Colon (tissue), 2 donors: Measurements from ENCODE around the gene NCAPG2.
"Not testable (repeated sequence)": the region's sequence is repeated elsewhere in the genome, so short reads cannot be mapped to it uniquely, and the experiment has no call there.

Experiments
- FAIRE-seq: peaks from 2 replicates; lab custom pipeline; 2012; peaks lifted over from hg19 to GRCh38; lab: Jason Lieb, UNC
- donor health status: control.
- donor health status: control.

The NCAPG2 gene

GRCh38 chr7:158666966-158667678, 37.5 kb downstream of the NCAPG2 start:
- FAIRE-seq = not testable (repeated sequence)

GRCh38 chr7:158666401-158666800, 38.2 kb downstream of the NCAPG2 start:
- no peak for FAIRE-seq

- no peak for FAIRE-seq
Measured at GRCh38 chr7:158664406-158664805, 40.2 kb downstream of the NCAPG2 start.

- no peak for FAIRE-seq
Measured at GRCh38 chr7:158663428-158663741, 41.2 kb downstream of the NCAPG2 start.

GRCh38 chr7:158662610-158663427, 41.8 kb downstream of the NCAPG2 start:
- FAIRE-seq = no peak

- FAIRE-seq = no peak
Measured at GRCh38 chr7:158658475-158658874, 46.1 kb downstream of the NCAPG2 start.

- no peak for FAIRE-seq
Measured at GRCh38 chr7:158657189-158657746, 47.3 kb downstream of the NCAPG2 start.

- no peak for FAIRE-seq
Measured at GRCh38 chr7:158655931-158656441, 48.6 kb downstream of the NCAPG2 start.

- FAIRE-seq = no peak
Measured at GRCh38 chr7:158655507-158655906, 49.1 kb downstream of the NCAPG2 start.

GRCh38 chr7:158651968-158652565, 52.5 kb downstream of the NCAPG2 start:
- FAIRE-seq = no peak

- no peak for FAIRE-seq
Measured at GRCh38 chr7:158650821-158651225, 53.8 kb downstream of the NCAPG2 start.

GRCh38 chr7:158649279-158649678, 55.3 kb downstream of the NCAPG2 start:
- FAIRE-seq = no peak

GRCh38 chr7:158648787-158649186, 55.8 kb downstream of the NCAPG2 start:
- no peak for FAIRE-seq

GRCh38 chr7:158648168-158648567, 56.4 kb downstream of the NCAPG2 start:
- no peak for FAIRE-seq

GRCh38 chr7:158647475-158647792, 57.2 kb downstream of the NCAPG2 start:
- no peak for FAIRE-seq

GRCh38 chr7:158646766-158647474, 57.7 kb downstream of the NCAPG2 start:
- no peak for FAIRE-seq

GRCh38 chr7:158645842-158646241, 58.8 kb downstream of the NCAPG2 start:
- no peak for FAIRE-seq

GRCh38 chr7:158642149-158642548, 62.5 kb downstream of the NCAPG2 start:
- no peak for FAIRE-seq

- FAIRE-seq = no peak
Measured at GRCh38 chr7:158638001-158638400, 66.6 kb downstream of the NCAPG2 start.

GRCh38 chr7:158633055-158633956, 71.3 kb downstream of the NCAPG2 start:
- no peak for FAIRE-seq

- FAIRE-seq = no peak
Measured at GRCh38 chr7:158631574-158632195, 72.9 kb downstream of the NCAPG2 start.
